SK-N-SH (cell line): Measurements from ENCODE around the gene MYO15A.

Experiments used
- CHD2 ChIP-seq: fragments of 150-350 bp; IDR thresholded peaks from 2 replicates; pipeline ENCODE4 v1.6.1; 2018; ENCODE audit warnings: low read length; ENCODE audit not compliant: partially characterized antibody
- EP300 ChIP-seq, 2 experiments: IDR thresholded peaks; 2 replicates each; pipeline versions ENCODE4 v1.4.0 to v1.6.1; 2012; ENCODE audit warnings: borderline replicate concordance in 1 of 2, low read depth in 1 of 2, low read length in 1 of 2
- GABPA ChIP-seq: IDR thresholded peaks from 2 replicates; pipeline ENCODE4 v1.4.0; 2012; ENCODE audit warnings: low read depth, mild to moderate bottlenecking
- MAX ChIP-seq: IDR thresholded peaks from 2 replicates; pipeline ENCODE4 v1.4.0; 2012; ENCODE audit warnings: low read depth
- MXI1 ChIP-seq: IDR thresholded peaks from 2 replicates; pipeline ENCODE4 v1.6.1; 2012; ENCODE audit warnings: mild to moderate bottlenecking, low read depth, low read length, improper control_type of control experiment
- NFIC ChIP-seq: IDR thresholded peaks from 2 replicates; pipeline ENCODE4 v1.4.0; 2012; ENCODE audit warnings: borderline replicate concordance
- POLR2AphosphoS5 ChIP-seq: IDR thresholded peaks from 2 replicates; pipeline ENCODE4 v1.6.1; 2012; ENCODE audit warnings: low read depth, low read length
- RCOR1 ChIP-seq: fragments of 150-350 bp; IDR thresholded peaks from 2 replicates; pipeline ENCODE4 v1.6.1; 2017; ENCODE audit warnings: antibody characterized with exemption, low read length
- TCF12 ChIP-seq: IDR thresholded peaks from 2 replicates; pipeline ENCODE4 v1.4.0; 2012
- TEAD4 ChIP-seq: IDR thresholded peaks from 2 replicates; pipeline ENCODE4 v1.4.0; 2012; ENCODE audit warnings: mild to moderate bottlenecking, borderline replicate concordance; ENCODE audit not compliant: insufficient read depth
- USF2 ChIP-seq: fragments of 150-350 bp; IDR thresholded peaks from 2 replicates; pipeline ENCODE4 v1.6.1; 2017; ENCODE audit warnings: antibody characterized with exemption, low read length, low read depth, borderline replicate concordance
- TF ChIP-seq, protein P1 (sequence below): fragments of 200-600 bp; sonication (generic); IDR thresholded peaks from 2 replicates; pipeline ENCODE4 v1.6.1; 2017; ENCODE audit warnings: antibody characterized with exemption, mild to moderate bottlenecking, moderate library complexity

DNA sequence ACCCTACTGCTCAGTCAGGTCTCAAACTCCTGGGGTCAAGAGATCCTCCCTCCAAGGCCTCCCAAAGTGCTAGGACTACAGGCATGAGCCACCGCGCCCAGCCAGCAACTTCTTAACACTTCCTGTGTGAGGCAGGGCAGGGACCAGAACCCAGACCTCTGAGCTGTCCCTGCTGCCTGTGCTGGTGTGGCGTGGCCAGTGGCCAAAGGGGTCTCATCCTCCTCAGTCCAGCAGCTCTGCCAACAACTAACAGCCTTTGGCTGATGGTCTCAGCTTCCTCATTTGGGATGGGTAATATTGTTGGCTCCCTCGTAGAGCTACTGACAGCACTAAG, 115.5 kb downstream of the MYO15A start:
- TF ChIP-seq EP300 (IDR thresholded peaks at IDR 0.05; ENCODE audit: borderline replicate concordance in 1 of 2, low read depth in 1 of 2, low read length in 1 of 2), result no peak
- TF ChIP-seq POLR2AphosphoS5, result no peak
- TF ChIP-seq TCF12, result no peak
- TF ChIP-seq, protein P1, sequence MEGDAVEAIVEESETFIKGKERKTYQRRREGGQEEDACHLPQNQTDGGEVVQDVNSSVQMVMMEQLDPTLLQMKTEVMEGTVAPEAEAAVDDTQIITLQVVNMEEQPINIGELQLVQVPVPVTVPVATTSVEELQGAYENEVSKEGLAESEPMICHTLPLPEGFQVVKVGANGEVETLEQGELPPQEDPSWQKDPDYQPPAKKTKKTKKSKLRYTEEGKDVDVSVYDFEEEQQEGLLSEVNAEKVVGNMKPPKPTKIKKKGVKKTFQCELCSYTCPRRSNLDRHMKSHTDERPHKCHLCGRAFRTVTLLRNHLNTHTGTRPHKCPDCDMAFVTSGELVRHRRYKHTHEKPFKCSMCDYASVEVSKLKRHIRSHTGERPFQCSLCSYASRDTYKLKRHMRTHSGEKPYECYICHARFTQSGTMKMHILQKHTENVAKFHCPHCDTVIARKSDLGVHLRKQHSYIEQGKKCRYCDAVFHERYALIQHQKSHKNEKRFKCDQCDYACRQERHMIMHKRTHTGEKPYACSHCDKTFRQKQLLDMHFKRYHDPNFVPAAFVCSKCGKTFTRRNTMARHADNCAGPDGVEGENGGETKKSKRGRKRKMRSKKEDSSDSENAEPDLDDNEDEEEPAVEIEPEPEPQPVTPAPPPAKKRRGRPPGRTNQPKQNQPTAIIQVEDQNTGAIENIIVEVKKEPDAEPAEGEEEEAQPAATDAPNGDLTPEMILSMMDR, result no peak
- no peak for TF ChIP-seq NFIC
- TF ChIP-seq USF2, result no peak
- TF ChIP-seq MXI1, result no peak
- no peak for TF ChIP-seq MAX
- TF ChIP-seq CHD2, result no peak
- no peak for TF ChIP-seq GABPA
- TF ChIP-seq TEAD4, result no peak
- TF ChIP-seq RCOR1, result no peak
